Astrocyte of the spinal cord (primary cell): ENCODE measurements around the gene MMRN2.
A peak's percentile ranks its signal among the peaks of the same experiment; 100 is the strongest.
"Not testable (repeated sequence)": the region's sequence is repeated elsewhere in the genome, so short reads cannot be mapped to it uniquely, and the experiment has no call there.

Source experiments
- DNase-seq: peaks from one replicate; pipeline ENCODE4 v3.0.0; 2011; ENCODE audit warnings: low read depth, low spot score
- H3K4me3 ChIP-seq: 2 replicates; pipeline ENCODE4 v1.5.1; 2011; ENCODE audit warnings: low read depth, mild to moderate bottlenecking, low read length, moderate library complexity
- CTCF ChIP-seq: IDR thresholded peaks from 2 replicates; pipeline ENCODE4 v1.5.1; 2012; ENCODE audit warnings: low read depth, mild to moderate bottlenecking, low read length, inconsistent platforms
- in situ Hi-C: cut with HindIII; loops from 2 replicates; pipeline ENCODE4 v1.10.0; 2017; ENCODE audit warnings: low sequenced_read_pairs

Gene MMRN2

DNA sequence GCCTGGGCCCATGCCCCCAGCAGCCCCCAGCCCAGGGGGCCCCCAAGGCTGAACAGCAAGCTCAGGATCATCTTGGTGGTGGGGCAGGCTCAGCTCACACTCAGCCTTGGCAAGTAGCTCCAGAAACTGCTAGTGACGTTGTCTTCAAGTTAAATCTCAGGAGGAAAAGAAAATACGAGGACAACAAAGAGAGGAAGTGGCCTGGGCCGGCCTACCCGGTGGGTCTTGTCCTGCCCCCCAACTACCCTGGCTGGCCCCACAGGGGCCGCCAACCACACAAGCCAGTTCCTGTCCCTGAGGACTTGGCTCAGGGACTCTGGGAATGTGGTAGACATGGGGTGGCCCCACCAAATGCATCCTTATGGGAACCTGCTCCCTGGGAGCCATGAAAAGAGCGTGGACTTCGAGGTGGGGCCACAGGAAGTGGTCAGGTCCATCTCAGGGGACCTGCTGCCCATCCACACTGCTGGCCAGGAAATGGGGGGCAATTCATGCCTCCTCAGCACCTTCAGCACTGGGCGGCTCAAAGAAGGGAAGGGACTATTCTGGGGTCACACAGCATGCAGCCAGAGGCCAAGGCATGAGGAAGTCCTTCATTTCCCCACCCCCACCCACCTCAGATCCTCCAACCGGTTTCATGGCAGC, at the start of gene MMRN2:
Gene MMRN2 (minus strand): TSS at position 145 of the 645 bp plus-strand sequence. CDS start 74 bp downstream, at position 71.
- DNase-seq, result no peak
- in situ Hi-C loops, result no loop called here
- no peak for TF ChIP-seq CTCF
- no peak within 1 kb of the TSS for H3K4me3 ChIP-seq

DNA sequence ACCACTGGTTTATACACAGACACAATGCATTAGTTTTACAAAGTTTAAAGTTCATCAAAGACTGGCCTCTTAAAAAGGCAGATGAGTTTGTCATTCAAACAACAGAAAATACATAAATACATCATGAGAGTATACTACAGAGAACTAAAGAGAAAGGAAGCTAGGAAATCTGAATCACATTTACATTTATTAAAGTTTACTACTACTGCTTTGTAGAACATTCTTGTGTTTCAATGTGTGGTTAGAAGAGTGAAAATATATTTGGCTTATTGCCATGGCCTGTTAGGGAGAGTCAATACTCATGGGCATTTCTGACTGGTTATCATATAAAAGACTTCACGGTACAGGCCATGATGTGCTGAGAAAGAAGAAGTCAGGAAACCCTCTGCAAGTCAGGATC, 49.7 kb upstream of the MMRN2 start:
- DNase-seq, result peak; percentile 38
- in situ Hi-C loops, H3K4me3 ChIP-seq: not testable (repeated sequence)

DNA sequence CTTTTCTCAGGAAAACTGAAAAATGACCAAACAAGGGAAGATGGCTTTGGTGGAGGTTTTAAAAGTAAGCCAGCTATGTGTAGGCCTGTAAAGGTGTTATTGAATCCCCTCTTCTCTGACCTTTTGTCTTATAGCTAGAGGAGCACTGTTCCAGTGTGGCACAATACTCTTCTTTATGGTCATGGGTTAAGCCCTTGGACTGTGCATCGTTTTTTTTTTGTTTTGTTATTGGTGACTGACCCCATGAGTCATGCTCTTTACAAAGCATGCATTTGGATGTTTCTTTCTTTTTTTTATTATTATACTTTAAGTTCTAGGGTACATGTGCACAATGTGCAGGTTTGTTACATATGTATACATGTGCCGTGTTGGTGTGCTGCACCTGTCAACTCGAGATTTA, 43.1 kb upstream of the MMRN2 start:
- peak; percentile 37 for DNase-seq
- no peak for TF ChIP-seq CTCF

DNA sequence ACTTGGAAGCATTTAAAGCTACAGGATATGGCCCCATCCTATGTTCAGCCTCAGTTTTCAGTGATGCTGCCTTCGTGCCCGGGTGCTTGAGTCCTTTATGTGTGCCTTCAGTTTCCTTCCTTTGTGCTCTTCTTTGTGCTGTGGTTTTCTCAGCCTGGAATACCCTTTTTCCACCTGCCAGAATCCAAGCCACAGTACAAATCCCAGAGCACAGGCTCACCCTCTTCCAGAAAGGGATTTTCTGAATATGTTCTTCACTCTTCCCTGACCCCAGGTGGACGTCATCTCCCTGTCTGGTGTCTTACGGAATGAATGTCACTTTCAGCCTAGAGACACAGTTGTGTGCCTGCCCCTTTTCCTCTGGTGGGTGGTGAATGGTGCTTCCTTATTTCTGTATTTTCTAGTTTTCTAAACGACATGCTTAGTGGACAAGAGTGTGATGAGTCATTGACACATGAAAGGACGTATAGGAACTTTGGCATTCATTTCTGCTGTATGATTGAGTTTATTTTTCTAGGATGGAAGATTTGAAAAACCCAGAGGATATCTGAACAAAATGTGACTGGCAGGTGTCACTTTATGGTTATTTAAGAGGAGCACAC, 42.5 kb upstream of the MMRN2 start:
- DNase-seq, in situ Hi-C loops, H3K4me3 ChIP-seq: not testable (repeated sequence)

More for the DNA sequence above, 43.1 kb upstream of the MMRN2 start:
- no peak overlapping the region for H3K4me3 ChIP-seq
- in situ Hi-C loops, result no loop called here

GRCh38 chr10:86992929-86993328, 35.5 kb upstream of the MMRN2 start:
- TF ChIP-seq CTCF, result no peak
- no peak for DNase-seq
- H3K4me3 ChIP-seq, result no peak overlapping the region
- in situ Hi-C loops, result no loop called here

GRCh38 chr10:86992456-86992855, 35.0 kb upstream of the MMRN2 start:
- TF ChIP-seq CTCF, result no peak
- in situ Hi-C loops, result no loop called here
- H3K4me3 ChIP-seq, result no peak overlapping the region
- no peak for DNase-seq

DNA sequence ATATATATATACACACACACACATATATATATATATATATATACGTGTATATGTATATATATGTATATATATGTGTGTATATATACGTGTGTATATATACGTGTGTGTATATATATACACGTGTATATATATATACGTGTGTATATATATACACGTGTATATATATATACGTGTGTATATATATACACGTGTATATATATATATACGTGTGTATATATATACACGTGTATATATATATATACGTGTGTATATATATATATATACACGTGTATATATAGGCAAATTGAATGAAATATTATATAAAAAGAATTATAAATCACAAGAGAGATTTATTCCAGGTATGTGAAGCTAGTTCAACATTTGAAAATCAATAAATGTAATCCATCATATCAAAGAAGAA, 33.9 kb upstream of the MMRN2 start:
- DNase-seq, H3K4me3 ChIP-seq, in situ Hi-C loops: not testable (repeated sequence)

DNA sequence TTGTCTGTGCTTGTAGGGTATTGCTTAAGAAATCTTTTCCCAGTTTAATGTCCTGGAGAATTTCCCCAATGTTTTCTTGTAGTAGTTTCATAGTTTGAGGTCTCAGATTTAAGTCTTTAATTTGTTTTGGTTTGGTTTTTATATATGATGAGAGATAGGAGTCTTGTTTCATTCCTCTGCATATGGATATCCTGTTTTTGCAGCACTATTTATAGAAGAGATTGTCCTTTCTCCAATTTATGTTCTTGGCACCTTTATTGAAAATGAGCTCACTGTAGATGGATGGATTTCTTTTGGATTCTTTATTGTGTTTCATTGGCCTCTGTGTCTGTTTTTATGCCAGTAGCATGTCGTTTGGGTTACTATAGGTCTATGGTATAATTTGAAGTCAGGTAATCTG, 31.1 kb upstream of the MMRN2 start:
- TF ChIP-seq CTCF, result no peak
- H3K4me3 ChIP-seq, result no peak overlapping the region
- no peak for DNase-seq
- in situ Hi-C loops, result no loop called here

DNA sequence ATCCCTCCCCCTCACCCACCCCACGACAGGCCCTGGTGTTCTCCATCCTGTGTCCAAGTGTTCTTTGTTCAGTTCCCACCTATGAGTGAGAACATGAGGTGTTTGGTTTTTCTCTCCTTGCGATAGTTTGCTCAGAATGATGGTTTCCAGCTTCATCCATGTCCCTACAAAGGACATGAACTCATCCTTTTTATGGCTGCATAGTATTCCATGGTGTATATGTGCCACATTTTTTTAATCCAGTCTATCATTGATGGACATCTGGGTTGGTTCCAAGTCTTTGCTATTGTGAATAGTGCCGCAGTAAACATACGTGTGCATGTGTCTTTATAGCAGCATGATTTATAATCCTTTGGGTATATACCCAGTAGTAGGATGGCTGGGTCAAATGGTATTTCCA, 27.1 kb upstream of the MMRN2 start:
- DNase-seq, H3K4me3 ChIP-seq, in situ Hi-C loops: not testable (repeated sequence)
